Loucy (cell line): ENCODE measurements around the gene MVD.

Experiments used
- H2AFZ ChIP-seq: fragments of 200-600 bp; sonication (generic); 2 replicates; pipeline ENCODE4 v1.6.0; 2016; ENCODE audit warnings: antibody characterized with exemption, mild to moderate bottlenecking, low read length, moderate library complexity
- H3F3A ChIP-seq: fragments of 200-600 bp; 2 replicates; pipeline ENCODE4 v1.6.0; 2016; ENCODE audit warnings: antibody characterized with exemption, low read depth, mild to moderate bottlenecking
- H3K27me3 ChIP-seq: fragments of 200-600 bp; sonication (generic); 2 replicates; pipeline ENCODE4 v1.6.1; 2014; ENCODE audit warnings: low read length, mild to moderate bottlenecking; ENCODE audit not compliant: insufficient read depth, poor library complexity, severe bottlenecking
- H3K36me3 ChIP-seq: fragments of 200-600 bp; sonication (generic); 2 replicates; pipeline ENCODE4 v1.6.1; 2016; ENCODE audit warnings: low read length; ENCODE audit not compliant: insufficient read depth
- H3K4me1 ChIP-seq: fragments of 200-600 bp; sonication (generic); 2 replicates; pipeline ENCODE4 v1.5.1; 2014; ENCODE audit warnings: low read length, mild to moderate bottlenecking; ENCODE audit not compliant: insufficient read depth, poor library complexity, severe bottlenecking
- H3K4me2 ChIP-seq: fragments of 200-600 bp; sonication (generic); 2 replicates; pipeline ENCODE4 v1.6.0; 2014; ENCODE audit warnings: antibody characterized with exemption, low read length, low read depth, mild to moderate bottlenecking; ENCODE audit not compliant: poor library complexity, severe bottlenecking
- H3K4me3 ChIP-seq: fragments of 200-600 bp; sonication (generic); 2 replicates; pipeline ENCODE4 v1.5.1; 2014; ENCODE audit warnings: low read length, mild to moderate bottlenecking, mixed read lengths; ENCODE audit not compliant: poor library complexity, severe bottlenecking
- H3K79me2 ChIP-seq: fragments of 200-600 bp; sonication (generic); 2 replicates; pipeline ENCODE4 v1.6.1; 2014; ENCODE audit warnings: low read length; ENCODE audit not compliant: insufficient read depth
- H3K9ac ChIP-seq: fragments of 200-600 bp; sonication (generic); 2 replicates; pipeline ENCODE4 v1.6.0; 2014; ENCODE audit warnings: mild to moderate bottlenecking, low read depth, low read length, moderate library complexity; ENCODE audit not compliant: poor library complexity, severe bottlenecking
- H3K9me2 ChIP-seq: fragments of 200-600 bp; sonication (generic); replicated peaks from 2 replicates; pipeline ENCODE4 v1.6.1; 2016; ENCODE audit warnings: low read depth, low read length, mixed read lengths
- H3K9me3 ChIP-seq: fragments of 200-600 bp; sonication (generic); 2 replicates; pipeline ENCODE4 v1.6.1; 2014; ENCODE audit warnings: mild to moderate bottlenecking, antibody characterized with exemption, low read length, low read depth; ENCODE audit not compliant: insufficient read depth
- H4K20me1 ChIP-seq: fragments of 200-600 bp; sonication (generic); 2 replicates; pipeline ENCODE4 v1.6.0; 2014; ENCODE audit warnings: antibody characterized with exemption, low read length, mild to moderate bottlenecking; ENCODE audit not compliant: insufficient read depth, poor library complexity, severe bottlenecking
- EZH2phosphoT487 ChIP-seq: fragments of 200-600 bp; IDR thresholded peaks from 2 replicates; pipeline ENCODE4 v1.6.1; 2018; ENCODE audit warnings: antibody characterized with exemption, mild to moderate bottlenecking, moderate library complexity, borderline replicate concordance
- TF ChIP-seq, protein P1 (sequence below): fragments of 200-600 bp; sonication (generic); conservative IDR thresholded peaks from 2 replicates; pipeline ENCODE4 v1.5.1; 2014; ENCODE audit warnings: mild to moderate bottlenecking, antibody characterized with exemption, low read length

Gene MVD

DNA sequence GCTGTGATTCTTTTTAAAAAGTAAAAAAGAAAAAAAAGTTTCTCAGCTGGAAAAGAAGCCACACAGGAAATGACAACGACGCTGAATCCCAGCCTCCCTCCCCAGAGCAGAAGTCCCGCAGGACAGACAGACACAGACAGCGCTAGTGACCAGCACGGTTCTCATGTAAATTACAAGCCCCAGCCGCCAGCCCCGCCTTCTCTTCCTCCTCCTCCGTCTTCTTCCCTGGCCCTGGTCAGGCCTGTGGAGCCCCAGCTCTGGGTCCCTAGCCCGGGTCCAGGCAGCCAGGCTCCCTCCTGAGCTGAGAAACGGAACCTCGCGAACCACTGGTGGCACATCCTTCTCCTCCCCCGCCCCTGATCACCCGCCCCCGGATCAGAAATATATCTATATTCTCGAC lies 31.5 kb downstream of the MVD start:
- H3K36me3 ChIP-seq = peaks cover 9% of the 10 kb centered on the region; the same call in 1 of the 2 replicates
- H2AFZ ChIP-seq = no peak overlapping the region
- H3K9me2 ChIP-seq = no peaks in the 10 kb centered on the region
- H3K9ac ChIP-seq = no peak overlapping the region
- TF ChIP-seq, protein P1, sequence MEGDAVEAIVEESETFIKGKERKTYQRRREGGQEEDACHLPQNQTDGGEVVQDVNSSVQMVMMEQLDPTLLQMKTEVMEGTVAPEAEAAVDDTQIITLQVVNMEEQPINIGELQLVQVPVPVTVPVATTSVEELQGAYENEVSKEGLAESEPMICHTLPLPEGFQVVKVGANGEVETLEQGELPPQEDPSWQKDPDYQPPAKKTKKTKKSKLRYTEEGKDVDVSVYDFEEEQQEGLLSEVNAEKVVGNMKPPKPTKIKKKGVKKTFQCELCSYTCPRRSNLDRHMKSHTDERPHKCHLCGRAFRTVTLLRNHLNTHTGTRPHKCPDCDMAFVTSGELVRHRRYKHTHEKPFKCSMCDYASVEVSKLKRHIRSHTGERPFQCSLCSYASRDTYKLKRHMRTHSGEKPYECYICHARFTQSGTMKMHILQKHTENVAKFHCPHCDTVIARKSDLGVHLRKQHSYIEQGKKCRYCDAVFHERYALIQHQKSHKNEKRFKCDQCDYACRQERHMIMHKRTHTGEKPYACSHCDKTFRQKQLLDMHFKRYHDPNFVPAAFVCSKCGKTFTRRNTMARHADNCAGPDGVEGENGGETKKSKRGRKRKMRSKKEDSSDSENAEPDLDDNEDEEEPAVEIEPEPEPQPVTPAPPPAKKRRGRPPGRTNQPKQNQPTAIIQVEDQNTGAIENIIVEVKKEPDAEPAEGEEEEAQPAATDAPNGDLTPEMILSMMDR = no peak
- TF ChIP-seq EZH2phosphoT487 = no peak
- no peaks in the 10 kb centered on the region for H3K9me3 ChIP-seq
- H3K4me1 ChIP-seq = no peaks in the 10 kb centered on the region
- H3K27me3 ChIP-seq = no peaks in the 10 kb centered on the region
- no peak overlapping the region for H3K4me2 ChIP-seq
- no peaks in the 10 kb centered on the region for H3K79me2 ChIP-seq
- no peaks in the 10 kb centered on the region for H3F3A ChIP-seq
- H3K4me3 ChIP-seq = no peak overlapping the region
- H4K20me1 ChIP-seq = no peaks in the 10 kb centered on the region

DNA sequence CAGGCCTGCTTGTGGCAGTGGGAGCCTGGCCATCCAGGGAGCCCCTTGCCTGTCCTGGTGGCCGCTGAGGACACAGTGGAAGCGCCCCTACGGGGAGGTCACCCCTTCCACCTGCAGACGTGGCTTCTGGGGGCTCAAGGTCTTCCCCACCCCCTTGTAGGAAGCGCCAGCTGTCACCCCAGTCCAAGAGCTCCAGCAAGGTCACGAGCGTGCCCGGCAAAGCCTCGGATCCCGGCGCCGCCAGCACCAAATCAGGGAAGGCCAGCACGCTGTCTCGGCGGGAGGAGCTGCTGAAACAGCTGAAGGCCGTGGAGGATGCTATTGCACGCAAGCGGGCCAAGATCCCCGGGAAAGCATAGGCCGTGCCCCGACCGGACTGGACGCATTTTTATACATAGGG lies 31.9 kb downstream of the MVD start:
- Histone ChIP-seq H3K9me2 (no peaks in the 10 kb centered on the region), H3K4me1 (no peaks in the 10 kb centered on the region), H3K9ac (no peak overlapping the region), H3F3A (no peaks in the 10 kb centered on the region), H3K27me3 (no peaks in the 10 kb centered on the region), H3K9me3 (no peaks in the 10 kb centered on the region), H3K4me3 (no peak overlapping the region), H4K20me1 (no peaks in the 10 kb centered on the region), H3K36me3 (peaks cover 9% of the 10 kb centered on the region; the same call in 1 of the 2 replicates), H2AFZ (no peak overlapping the region), H3K4me2 (no peak overlapping the region), H3K79me2 (no peaks in the 10 kb centered on the region)
- TF ChIP-seq EZH2phosphoT487 = no peak
- TF ChIP-seq, protein P1 = no peak

DNA sequence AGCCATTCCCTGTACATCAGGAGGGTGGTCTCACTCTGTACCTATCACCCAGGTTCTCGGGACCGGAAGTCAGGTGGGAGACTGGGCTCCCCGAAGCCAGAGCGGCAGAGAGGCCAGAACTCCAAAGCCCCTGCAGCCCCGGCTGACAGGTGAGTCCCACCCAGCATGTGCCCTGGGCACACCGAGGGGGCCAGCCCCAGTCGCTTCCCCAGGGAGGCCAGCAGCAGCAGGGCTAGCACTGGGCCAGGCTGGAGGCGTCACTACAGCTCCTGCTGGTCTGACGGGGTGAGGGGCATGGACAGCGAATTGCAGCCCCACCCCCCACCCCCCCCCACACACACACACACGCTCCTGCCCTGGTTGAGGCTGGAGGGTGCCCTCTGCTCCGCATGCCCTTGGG lies 32.5 kb downstream of the MVD start:
- Histone ChIP-seq H3K4me3 (no peak overlapping the region), H3K9me3 (no peaks in the 10 kb centered on the region), H3K79me2 (no peaks in the 10 kb centered on the region), H2AFZ (no peak overlapping the region), H3K27me3 (no peaks in the 10 kb centered on the region), H3K9ac (no peak overlapping the region), H3F3A (no peaks in the 10 kb centered on the region), H3K9me2 (no peaks in the 10 kb centered on the region), H4K20me1 (no peaks in the 10 kb centered on the region), H3K4me2 (no peak overlapping the region), H3K36me3 (peaks cover 10% of the 10 kb centered on the region; the same call in 1 of the 2 replicates), H3K4me1 (no peaks in the 10 kb centered on the region)
- TF ChIP-seq, protein P1 = no peak
- TF ChIP-seq EZH2phosphoT487 = no peak
